NCI-H1105 (cell line): ENCODE measurements around the gene C4orf46.
"Not testable (repeated sequence)": the region's sequence is repeated elsewhere in the genome, so short reads cannot be mapped to it uniquely, and the experiment has no call there.

Experiments used
- DNase-seq: peaks from one replicate; lab custom pipeline; 2025; lab: John Stamatoyannopoulos, UW

Gene C4orf46

GRCh38 chr4:158671665-158671914, at the start of gene C4orf46:
TSS of gene C4orf46 (minus strand) at chr4:158671887. CDS start at chr4:158671801, 86 bp downstream.
- DNase-seq: no peak

GRCh38 chr4:158715802-158716201, 44.1 kb upstream of the C4orf46 start:
- no peak for DNase-seq

- no peak for DNase-seq
Measured at GRCh38 chr4:158714937-158715336, 43.2 kb upstream of the C4orf46 start.

GRCh38 chr4:158712622-158713021, 40.9 kb upstream of the C4orf46 start:
- not testable (repeated sequence) for DNase-seq

GRCh38 chr4:158710814-158711213, 39.1 kb upstream of the C4orf46 start:
- DNase-seq: no peak

- DNase-seq: no peak
Measured at GRCh38 chr4:158704274-158704673, 32.6 kb upstream of the C4orf46 start.

- DNase-seq: no peak
Measured at GRCh38 chr4:158688813-158689212, 17.1 kb upstream of the C4orf46 start.

GRCh38 chr4:158682066-158682465, 10.4 kb upstream of the C4orf46 start:
- no peak for DNase-seq

GRCh38 chr4:158681629-158682028, 9.9 kb upstream of the C4orf46 start:
- no peak for DNase-seq

GRCh38 chr4:158678767-158679166, 7.1 kb upstream of the C4orf46 start:
- no peak for DNase-seq

GRCh38 chr4:158676076-158676475, 4.4 kb upstream of the C4orf46 start:
- DNase-seq: no peak

GRCh38 chr4:158673633-158674032, 1.9 kb upstream of the C4orf46 start:
- DNase-seq: no peak

GRCh38 chr4:158671915-158672806, 474 bp upstream of the C4orf46 start, which contains the start of gene ETFDH:
TSS of gene ETFDH (plus strand) at chr4:158672296. CDS start at chr4:158672457, 161 bp downstream.
- peak; percentile 93 for DNase-seq

- peak; percentile 57 for DNase-seq
Measured at GRCh38 chr4:158670975-158671664, 567 bp downstream of the C4orf46 start.

GRCh38 chr4:158669310-158669709, 2.4 kb downstream of the C4orf46 start:
- DNase-seq: no peak

GRCh38 chr4:158667651-158668198, 4.0 kb downstream of the C4orf46 start:
- DNase-seq: no peak

GRCh38 chr4:158666892-158667291, 4.8 kb downstream of the C4orf46 start:
- no peak for DNase-seq

- no peak for DNase-seq
Measured at GRCh38 chr4:158664806-158665205, 6.9 kb downstream of the C4orf46 start.

- DNase-seq: not testable (repeated sequence)
Measured at GRCh38 chr4:158663707-158664625, 7.7 kb downstream of the C4orf46 start.

- not testable (repeated sequence) for DNase-seq
Measured at GRCh38 chr4:158663255-158663654, 8.4 kb downstream of the C4orf46 start.

- DNase-seq: no peak
Measured at GRCh38 chr4:158657291-158657690, 14.4 kb downstream of the C4orf46 start.

- no peak for DNase-seq
Measured at GRCh38 chr4:158656439-158656838, 15.2 kb downstream of the C4orf46 start.
